Globus pallidus (tissue), 1 donor: ENCODE measurements around the gene CHCHD6.

Experiments
- DNase-seq: peaks from one replicate; pipeline ENCODE4 v3.0.0-alpha.2; 2015; ENCODE audit warnings: low spot score

The CHCHD6 gene

GRCh38 chr3:126743350-126743749 lies 39.3 kb downstream of the CHCHD6 start:
- DNase-seq, result no peak

DNA sequence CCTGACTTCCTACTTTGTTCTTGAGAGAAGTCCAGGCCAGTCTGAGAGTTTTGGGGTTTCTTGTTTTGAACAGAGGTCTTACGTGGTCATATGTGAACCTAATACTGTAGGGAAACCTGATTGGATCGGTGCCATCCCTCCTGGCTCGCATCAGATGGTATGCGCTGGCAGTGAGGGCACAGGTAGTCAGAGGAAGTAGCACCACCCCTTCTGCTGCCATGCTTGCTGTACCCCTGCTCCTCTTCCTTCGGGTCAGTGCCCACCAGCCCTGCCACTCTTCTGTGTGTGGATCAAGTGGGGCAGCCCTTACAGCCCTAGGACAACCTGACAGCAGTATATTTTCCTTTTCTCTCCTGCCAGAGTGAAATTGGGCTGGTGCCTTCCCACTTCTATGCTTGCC lies 39.7 kb downstream of the CHCHD6 start:
- no peak for DNase-seq

- no peak for DNase-seq
Measured at GRCh38 chr3:126745760-126746394, 41.8 kb downstream of the CHCHD6 start.

- no peak for DNase-seq
Measured at GRCh38 chr3:126746395-126747177, 42.5 kb downstream of the CHCHD6 start.

GRCh38 chr3:126747768-126748167 lies 43.7 kb downstream of the CHCHD6 start:
- DNase-seq, result no peak

- no peak for DNase-seq
Measured at GRCh38 chr3:126748701-126749546, 44.9 kb downstream of the CHCHD6 start.

DNA sequence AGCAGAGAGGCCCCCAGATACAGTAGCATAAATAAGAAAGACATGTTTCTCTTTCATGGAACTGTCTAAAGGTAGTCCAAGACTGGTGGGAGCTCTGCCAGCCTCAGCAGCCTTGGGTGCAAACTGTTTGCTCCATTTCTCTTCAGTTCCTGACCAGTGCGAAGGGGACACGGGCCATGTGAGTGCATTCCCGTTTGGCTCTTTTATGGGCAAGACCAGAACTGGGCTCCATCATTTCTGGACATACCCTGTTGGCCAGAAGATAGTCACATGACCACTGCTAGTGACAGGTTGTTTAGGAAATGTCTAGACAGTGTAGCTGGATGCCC lies 45.5 kb downstream of the CHCHD6 start:
- no peak for DNase-seq

- DNase-seq, result no peak
Measured at GRCh38 chr3:126749931-126750755, 46.1 kb downstream of the CHCHD6 start.

DNA sequence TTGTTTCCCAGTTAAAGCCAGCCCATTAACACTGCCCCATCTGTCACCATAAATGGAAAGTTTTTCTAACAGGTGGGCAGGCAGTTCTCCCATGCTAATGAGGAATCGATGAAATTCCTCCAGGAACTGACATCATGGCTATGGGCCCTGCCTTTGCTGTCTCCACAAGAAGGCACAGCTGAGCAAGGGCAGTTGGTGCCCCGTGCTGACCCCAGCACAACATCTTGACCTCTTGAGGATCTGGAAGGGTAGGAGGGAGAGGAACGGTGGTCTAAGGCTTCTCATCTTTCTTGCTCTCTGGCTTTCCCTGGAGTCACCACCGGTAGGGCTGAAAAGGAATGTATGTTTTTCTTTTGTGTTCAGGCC lies 46.7 kb downstream of the CHCHD6 start:
- DNase-seq, result no peak

- no peak for DNase-seq
Measured at GRCh38 chr3:126751611-126752302, 47.7 kb downstream of the CHCHD6 start.

GRCh38 chr3:126752303-126753190 lies 48.5 kb downstream of the CHCHD6 start:
- peak; percentile 68 for DNase-seq

DNA sequence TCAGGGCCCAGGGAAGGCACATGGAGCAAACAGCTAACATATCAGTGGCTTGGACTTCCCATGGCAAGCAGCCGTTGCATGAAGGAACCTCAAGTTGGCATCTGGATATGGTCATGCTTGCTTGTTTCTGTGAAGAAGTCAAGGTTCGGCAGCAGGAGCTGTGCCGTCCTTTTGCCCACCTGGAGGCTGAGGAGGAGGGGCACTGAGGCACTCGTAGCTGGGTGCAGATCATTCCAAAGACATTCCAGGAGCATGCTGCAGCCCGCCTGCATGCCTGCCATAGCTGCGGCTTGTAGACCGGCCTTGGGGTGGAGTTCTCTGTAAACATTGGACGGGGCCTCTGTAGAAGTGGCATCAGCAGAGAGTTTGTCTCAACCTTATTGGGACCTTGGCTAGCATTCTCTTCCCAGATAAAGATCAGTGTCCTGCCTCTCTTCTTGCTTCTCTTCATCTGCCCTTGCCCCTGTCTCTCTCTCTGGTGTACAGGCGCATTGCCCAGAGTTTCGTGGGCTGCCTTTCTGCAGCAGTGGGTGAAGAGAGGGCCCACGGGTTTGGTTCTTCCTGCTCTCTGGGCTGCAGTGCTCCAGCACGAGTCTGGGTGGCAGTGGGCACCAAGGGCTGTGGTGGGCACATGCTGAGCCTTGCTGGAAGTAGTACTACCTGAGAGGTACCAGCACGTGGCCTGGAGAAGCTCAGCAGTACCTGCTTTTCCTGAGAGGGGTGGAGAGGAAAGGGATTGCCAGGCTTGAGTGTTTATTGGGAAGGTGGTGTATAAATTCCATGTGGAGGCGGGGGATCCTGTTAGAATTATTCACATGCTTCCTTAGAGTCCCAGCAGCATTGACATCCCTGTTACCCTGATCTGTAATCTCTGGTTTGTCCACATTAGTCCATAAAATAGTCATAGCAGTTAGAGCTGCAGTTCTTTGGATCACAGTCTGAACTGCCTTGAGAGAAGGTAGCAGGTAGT lies 49.4 kb downstream of the CHCHD6 start:
- DNase-seq, result no peak

- DNase-seq, result no peak
Measured at GRCh38 chr3:126755866-126756265, 51.8 kb downstream of the CHCHD6 start.

GRCh38 chr3:126758026-126758425 lies 54.0 kb downstream of the CHCHD6 start:
- no peak for DNase-seq

- no peak for DNase-seq
Measured at GRCh38 chr3:126758882-126759281, 54.8 kb downstream of the CHCHD6 start.

GRCh38 chr3:126760541-126760940 lies 56.5 kb downstream of the CHCHD6 start:
- DNase-seq, result no peak

GRCh38 chr3:126763035-126763434 lies 59.0 kb downstream of the CHCHD6 start:
- DNase-seq, result no peak

DNA sequence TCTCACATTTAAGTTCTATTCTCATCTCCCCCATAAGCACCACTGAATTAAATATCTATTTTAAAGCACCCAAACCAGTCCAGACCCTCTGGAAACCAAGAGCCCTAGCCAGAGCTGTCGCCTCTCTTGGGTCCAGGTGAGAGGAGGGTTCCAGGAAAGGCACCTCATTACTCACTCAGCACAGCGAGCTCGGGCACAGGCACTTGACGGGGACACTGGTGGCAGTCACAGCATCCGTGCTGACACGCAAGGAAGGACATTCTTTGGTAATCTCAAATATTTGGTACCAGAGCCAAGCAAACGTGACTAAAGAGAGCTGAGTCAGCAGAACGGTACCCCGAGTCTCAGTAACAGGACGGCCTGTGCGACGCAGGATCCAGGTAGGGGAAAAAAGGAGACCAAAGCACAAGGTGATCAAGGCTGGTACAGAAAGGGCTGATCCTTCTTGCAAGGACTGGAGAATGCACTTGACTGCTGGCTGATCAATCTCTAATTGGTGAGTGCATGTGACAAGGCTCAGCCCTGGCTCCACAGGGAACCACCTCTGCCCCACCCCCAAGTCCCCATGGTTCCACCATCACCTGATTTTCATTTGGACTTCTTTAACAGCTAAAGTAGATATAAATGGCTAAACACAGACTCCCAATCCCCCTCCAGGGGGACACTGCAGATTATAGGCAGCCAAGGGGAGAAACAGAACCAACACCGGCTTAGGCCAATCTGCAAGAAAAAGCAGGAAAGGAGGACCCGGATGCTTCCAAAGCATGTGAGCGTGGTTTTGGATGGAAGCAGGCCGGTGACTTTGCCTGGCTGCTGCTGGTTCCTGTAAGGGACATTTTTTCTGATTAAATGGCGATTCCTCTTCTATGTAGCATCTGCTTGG lies 61.4 kb downstream of the CHCHD6 start:
- DNase-seq, result no peak
